ENCODE results near the gene TDRD9. TPM values are rescaled to one million over a fixed set of nuclear protein-coding genes. Genes with fewer than 3 reads are reported as not detected.
"Not testable (repeated sequence)": the region's sequence is repeated elsewhere in the genome, so short reads cannot be mapped to it uniquely, and the experiment has no call there.

The TDRD9 gene
- total RNA-seq, 2 experiments from 2014 or later = 1.1 to 1.2 TPM

DNA sequence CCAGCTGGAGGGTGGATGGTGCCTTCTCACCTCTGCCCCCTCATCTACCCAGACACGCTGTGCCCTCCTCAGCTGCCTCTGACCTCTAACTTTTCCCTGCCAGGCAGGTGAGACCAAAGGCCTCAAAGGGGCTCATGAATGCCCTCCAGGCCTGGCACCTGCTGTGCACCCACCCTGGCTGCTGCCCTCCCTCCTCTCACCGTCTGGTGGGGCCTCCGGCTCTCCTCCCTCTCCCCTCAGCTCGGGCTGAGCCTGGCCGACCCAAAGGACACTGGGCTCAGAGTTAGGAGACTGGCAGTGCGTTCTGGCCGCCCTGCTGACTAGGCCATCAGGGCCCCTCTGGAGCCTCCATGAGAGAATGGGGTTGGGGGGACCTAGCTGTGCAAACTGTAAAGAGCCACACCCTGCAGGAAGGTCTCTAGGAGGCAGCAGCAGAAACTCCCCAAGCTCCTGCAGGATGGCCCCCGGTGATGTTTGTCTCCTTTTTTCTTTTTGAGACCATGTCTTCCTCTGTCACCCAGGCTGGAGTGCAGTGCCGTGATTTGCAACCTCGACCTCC lies 40.6 kb upstream of the TDRD9 start:
- Mint-ChIP-seq H3K27ac (no peak overlapping the region), H3K27me3 (no peaks in the 10 kb centered on the region), H3K36me3 (no peaks in the 10 kb centered on the region), H3K4me3 (no peak overlapping the region), H3K9me3 (ENCODE audit: low read depth) (no peaks in the 10 kb centered on the region), H3K4me1 (no peaks in the 10 kb centered on the region)
- DNase-seq = no peak
- CTCF ChIA-PET = interaction anchor here (0.7 to 1.2 kb wide), 2 partner anchors 13 to 15 kb away, joined by 3 read pairs; no protein-coding TSS in a partner anchor
- no peak for ATAC-seq

DNA sequence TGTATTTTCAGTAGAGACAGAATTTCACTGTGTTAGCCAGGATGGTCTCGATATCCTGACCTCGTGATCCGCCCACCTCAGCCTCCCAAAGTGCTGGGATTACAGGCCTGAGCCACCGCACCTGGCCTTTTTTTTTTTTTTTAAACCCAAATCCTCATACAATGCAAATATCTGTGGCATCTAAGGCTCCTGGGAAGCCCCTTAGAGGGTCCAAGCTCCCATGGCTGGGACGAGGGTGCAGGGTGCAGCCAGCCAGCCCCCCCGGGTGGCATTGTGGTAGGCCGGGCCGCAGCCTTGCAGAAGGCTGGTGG lies 39.3 kb upstream of the TDRD9 start:
- CTCF ChIA-PET = interaction anchor here (1.0 kb wide), 1 partner anchor 12 kb away, joined by 3 read pairs; no protein-coding TSS in a partner anchor
- ATAC-seq; H3K27ac Mint-ChIP-seq; H3K4me3 Mint-ChIP-seq; H3K36me3 Mint-ChIP-seq; H3K9me3 Mint-ChIP-seq (ENCODE audit: low read depth); H3K27me3 Mint-ChIP-seq; H3K4me1 Mint-ChIP-seq; DNase-seq: not testable (repeated sequence)

DNA sequence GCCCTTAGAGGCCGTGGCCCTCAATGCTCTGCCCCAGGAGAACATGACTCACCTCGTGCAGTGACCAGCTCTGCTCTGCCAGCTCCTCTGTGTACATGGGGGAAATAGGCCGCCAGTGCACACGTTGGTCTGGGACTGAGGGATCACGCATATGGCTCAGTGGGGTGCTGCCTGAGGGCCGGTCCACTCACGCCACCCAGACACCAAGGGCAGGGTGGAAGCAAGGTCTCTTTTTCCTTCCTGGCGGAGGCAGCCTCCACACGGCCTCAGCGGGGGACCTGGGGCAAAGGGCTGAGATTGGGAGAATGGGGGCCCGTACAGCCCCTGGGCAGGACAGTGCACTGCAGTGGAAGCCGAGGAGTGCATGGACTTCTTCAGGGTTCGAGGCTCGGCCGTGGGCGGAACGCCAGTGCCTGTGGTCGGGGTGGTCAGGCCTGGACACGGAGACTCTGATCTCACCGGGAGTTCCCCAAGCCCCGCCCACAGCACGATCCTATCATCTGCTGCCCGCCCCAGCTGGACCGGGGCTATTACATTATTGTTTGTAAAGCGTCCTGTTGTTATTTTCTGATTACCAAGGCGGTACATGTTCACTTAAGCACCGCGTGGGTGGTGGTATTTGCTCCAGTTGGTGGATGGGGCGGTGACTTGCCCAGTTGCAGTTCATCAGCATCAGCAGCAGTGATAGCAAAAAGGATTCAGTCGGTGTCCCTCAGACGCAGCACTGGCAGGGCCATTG lies 38.8 kb upstream of the TDRD9 start:
- Mint-ChIP-seq H3K27ac (no peak overlapping the region), H3K4me1 (no peaks in the 10 kb centered on the region), H3K27me3 (no peaks in the 10 kb centered on the region), H3K4me3 (no peak overlapping the region), H3K36me3 (no peaks in the 10 kb centered on the region), H3K9me3 (ENCODE audit: low read depth) (no peaks in the 10 kb centered on the region)
- CTCF ChIA-PET = interaction anchor here (1.0 kb wide), 1 partner anchor 11 kb away, joined by 3 read pairs; no protein-coding TSS in a partner anchor
- DNase-seq (no peak), ATAC-seq (no peak)

DNA sequence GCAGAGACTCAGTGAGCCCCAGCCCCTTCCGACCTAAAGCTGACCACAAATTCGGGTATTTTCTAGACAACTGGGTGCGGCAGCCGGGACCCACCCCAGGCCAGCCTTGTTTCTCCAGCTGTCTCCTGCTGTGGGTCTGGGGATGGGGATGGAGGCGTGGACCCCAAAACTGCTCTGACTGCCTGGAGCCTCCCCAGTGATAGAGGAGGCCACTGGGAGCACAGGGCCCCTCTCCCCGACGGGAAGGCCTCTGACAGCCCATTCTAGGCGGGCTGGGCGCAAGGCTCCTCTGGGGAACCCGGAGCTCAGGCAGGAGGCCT lies 38.2 kb upstream of the TDRD9 start:
- no peak overlapping the region for H3K4me3 Mint-ChIP-seq
- H3K4me1 Mint-ChIP-seq = no peaks in the 10 kb centered on the region
- H3K9me3 Mint-ChIP-seq (ENCODE audit: low read depth) = no peaks in the 10 kb centered on the region
- ATAC-seq (no peak), DNase-seq (no peak)
- no peaks in the 10 kb centered on the region for H3K36me3 Mint-ChIP-seq
- H3K27me3 Mint-ChIP-seq = no peaks in the 10 kb centered on the region
- CTCF ChIA-PET = no interaction called here
- H3K27ac Mint-ChIP-seq = no peak overlapping the region

DNA sequence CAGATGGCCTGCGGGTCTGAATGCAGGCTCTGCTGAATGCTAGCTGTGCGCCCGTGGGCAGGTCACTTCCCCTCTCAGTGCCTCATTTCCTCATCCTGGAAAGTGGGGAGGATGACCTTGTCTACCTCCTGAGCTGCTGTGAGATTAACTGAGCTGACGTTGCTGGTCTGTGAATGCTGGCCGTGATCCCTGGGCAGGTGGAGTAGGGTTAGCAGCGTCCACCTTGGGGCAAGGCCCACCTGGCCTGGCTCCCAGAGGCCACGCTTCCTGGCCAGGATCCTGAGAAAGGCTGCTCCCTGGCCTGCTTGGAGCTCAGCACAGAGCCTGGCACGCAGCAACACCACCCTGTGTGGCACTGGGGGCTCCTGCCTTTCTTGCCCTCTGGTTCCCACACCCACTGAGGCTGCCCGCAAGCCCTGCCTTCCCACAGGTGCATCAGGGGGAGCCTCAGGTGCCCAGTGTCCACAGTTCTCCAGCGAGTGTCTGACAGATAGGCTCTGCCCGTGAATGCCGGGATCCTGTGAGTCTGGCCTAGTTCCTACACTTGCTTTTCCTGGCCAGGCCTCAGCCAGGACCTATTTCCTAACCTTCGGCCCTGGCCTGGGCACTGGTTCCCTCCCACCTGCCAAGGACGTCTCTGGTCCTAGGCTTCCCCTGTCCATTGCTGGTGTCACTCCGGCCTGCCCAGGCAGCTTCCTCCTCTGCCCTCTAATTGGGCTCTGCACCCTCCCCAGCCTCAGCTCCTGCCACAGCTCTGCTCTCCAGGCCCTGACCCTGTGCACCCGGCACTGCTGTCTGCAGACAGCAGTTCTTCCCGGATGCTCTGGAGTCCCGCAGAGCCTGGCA lies 37.2 kb upstream of the TDRD9 start:
- no peaks in the 10 kb centered on the region for H3K27me3 Mint-ChIP-seq
- CTCF ChIA-PET = no interaction called here
- H3K27ac Mint-ChIP-seq = no peak overlapping the region
- DNase-seq (no peak), ATAC-seq (no peak)
- H3K4me1 Mint-ChIP-seq = no peaks in the 10 kb centered on the region
- no peaks in the 10 kb centered on the region for H3K36me3 Mint-ChIP-seq
- H3K9me3 Mint-ChIP-seq (ENCODE audit: low read depth) = no peaks in the 10 kb centered on the region
- H3K4me3 Mint-ChIP-seq = no peak overlapping the region

DNA sequence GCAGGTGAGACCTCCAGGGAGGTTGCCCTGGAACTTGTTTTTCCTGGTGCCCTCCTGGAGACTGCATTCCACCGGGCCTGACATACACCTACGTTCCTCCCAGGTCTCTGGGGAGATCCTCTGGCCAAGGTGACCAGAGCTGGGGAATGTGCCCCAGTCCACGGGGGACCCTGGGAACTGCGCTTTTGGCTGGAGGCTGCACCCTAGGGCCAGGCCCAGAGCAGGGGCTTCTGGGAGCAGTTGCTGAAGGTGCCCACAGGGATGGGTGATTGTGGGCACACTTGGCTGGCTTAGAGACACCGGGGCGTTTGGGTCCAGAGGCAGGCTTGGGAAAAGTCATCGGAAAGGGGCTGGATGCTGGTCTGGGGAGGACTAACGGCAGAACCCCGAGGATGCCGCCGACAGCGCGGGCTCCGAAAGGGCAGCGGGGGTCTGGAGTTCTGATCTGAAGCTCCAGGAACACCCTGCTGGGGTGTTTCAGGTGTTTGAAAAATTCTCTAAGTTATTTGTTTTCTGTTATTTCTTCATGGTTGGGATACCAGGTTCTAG lies 36.5 kb upstream of the TDRD9 start:
- Mint-ChIP-seq H3K4me1 (no peaks in the 10 kb centered on the region), H3K27me3 (no peaks in the 10 kb centered on the region), H3K27ac (no peak overlapping the region), H3K36me3 (no peaks in the 10 kb centered on the region), H3K4me3 (no peak overlapping the region), H3K9me3 (ENCODE audit: low read depth) (peaks cover 3% of the 10 kb centered on the region)
- CTCF ChIA-PET = no interaction called here
- no peak for DNase-seq
- ATAC-seq = no peak

DNA sequence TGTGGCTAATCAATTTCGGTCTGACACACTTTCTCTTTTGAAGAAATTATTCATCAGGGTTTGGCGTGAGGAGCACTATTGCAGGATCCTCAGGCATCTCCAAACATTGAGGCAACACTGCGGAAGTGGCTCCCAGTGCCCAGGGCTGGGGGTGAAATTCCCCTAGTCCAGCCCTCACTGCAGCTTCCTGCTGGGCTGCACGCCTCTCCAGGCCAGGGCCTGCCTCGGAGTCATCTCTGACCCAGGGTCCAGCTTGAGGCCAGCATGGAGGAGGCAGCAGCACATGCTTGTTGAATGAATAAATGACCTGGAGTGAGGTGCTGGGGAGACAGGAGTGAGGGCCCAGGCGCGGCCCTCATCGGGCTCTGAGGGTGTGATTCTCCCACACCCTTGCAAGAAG lies 36.0 kb upstream of the TDRD9 start:
- DNase-seq (no peak), ATAC-seq (no peak)
- Mint-ChIP-seq H3K4me3 (no peak overlapping the region), H3K27ac (no peak overlapping the region), H3K4me1 (no peaks in the 10 kb centered on the region), H3K27me3 (no peaks in the 10 kb centered on the region), H3K9me3 (ENCODE audit: low read depth) (peaks cover 3% of the 10 kb centered on the region), H3K36me3 (no peaks in the 10 kb centered on the region)
- CTCF ChIA-PET = no interaction called here

DNA sequence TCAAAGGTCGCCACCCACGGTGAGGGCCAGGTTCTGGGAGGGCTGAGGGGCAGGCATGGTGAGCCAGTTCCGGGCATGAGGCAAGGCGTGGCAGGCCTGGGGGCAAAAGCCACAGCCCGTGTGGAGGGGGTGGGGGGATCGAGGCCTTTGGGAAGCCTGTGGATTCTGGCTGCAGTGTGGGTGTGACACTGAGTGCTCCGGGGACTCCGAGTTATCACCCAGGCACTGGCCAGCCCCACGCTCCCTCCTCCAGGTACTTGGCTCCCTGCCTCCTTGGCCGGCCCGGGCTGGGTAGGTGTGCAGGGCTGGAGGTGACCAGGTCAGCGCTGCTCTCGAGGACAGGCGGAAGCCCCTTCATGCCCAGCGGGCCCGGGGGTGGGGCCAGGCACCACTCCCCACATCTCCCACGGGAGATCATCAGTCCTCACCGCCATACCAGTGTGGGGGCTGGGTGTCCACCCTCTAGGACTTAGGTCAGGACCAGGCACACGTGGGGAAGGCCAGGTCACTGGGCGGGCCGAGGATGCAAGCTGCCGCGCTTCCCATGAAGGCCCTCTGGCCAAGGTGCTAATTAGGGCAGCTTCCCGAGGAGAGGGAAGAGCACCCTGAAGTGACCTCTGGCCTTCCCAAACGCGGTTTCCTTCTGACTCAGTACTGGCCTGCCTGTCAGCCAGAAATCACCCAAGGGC lies 34.1 kb upstream of the TDRD9 start:
- ATAC-seq (no peak), DNase-seq (no peak)
- no peak overlapping the region for H3K4me3 Mint-ChIP-seq
- no peaks in the 10 kb centered on the region for H3K27me3 Mint-ChIP-seq
- CTCF ChIA-PET = no interaction called here
- no peaks in the 10 kb centered on the region for H3K4me1 Mint-ChIP-seq
- H3K27ac Mint-ChIP-seq = no peak overlapping the region
- H3K36me3 Mint-ChIP-seq = no peaks in the 10 kb centered on the region
- peaks cover 3% of the 10 kb centered on the region for H3K9me3 Mint-ChIP-seq (ENCODE audit: low read depth)

DNA sequence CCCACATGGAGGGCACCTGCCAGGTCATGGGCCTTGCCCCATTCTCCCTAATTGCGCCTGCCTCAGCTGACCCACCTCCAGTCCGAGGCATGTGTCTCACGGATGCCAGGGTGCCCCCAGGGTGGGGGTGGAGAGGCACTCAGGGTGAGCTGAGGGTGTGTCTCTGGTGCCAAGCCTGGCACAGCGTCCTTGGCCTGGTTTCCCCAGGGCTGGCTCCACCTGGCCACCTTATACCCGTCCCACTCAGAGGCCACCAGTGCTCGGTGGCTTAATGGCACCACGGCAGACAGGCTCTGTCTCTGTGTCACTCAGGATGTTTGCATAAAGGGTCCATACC lies 33.6 kb upstream of the TDRD9 start:
- no peak for ATAC-seq
- no peaks in the 10 kb centered on the region for H3K4me1 Mint-ChIP-seq
- CTCF ChIA-PET = no interaction called here
- H3K27me3 Mint-ChIP-seq = no peaks in the 10 kb centered on the region
- no peak overlapping the region for H3K4me3 Mint-ChIP-seq
- no peak for DNase-seq
- H3K36me3 Mint-ChIP-seq = no peaks in the 10 kb centered on the region
- peaks cover 3% of the 10 kb centered on the region for H3K9me3 Mint-ChIP-seq (ENCODE audit: low read depth)
- no peak overlapping the region for H3K27ac Mint-ChIP-seq

DNA sequence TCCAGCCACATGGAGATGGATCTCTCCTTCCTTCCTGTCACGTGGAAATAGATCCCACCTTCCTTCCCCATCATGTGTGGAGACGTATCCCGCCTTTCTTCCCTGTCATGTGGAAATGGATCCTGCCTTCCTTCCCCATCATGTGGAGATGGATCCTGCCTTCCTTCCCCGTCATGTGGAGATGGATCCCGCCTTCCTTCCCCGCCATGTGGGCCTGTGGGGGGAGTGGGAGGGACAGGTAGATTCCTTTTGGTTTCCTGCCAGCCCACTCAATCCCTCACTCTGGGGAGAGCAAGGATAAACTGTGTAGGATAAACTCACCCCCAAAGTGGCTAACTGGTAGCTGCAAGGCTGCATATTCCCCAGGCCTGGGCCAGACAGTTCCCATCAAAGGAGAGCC lies 31.7 kb upstream of the TDRD9 start:
- peaks cover 3% of the 10 kb centered on the region for H3K9me3 Mint-ChIP-seq (ENCODE audit: low read depth)

DNA sequence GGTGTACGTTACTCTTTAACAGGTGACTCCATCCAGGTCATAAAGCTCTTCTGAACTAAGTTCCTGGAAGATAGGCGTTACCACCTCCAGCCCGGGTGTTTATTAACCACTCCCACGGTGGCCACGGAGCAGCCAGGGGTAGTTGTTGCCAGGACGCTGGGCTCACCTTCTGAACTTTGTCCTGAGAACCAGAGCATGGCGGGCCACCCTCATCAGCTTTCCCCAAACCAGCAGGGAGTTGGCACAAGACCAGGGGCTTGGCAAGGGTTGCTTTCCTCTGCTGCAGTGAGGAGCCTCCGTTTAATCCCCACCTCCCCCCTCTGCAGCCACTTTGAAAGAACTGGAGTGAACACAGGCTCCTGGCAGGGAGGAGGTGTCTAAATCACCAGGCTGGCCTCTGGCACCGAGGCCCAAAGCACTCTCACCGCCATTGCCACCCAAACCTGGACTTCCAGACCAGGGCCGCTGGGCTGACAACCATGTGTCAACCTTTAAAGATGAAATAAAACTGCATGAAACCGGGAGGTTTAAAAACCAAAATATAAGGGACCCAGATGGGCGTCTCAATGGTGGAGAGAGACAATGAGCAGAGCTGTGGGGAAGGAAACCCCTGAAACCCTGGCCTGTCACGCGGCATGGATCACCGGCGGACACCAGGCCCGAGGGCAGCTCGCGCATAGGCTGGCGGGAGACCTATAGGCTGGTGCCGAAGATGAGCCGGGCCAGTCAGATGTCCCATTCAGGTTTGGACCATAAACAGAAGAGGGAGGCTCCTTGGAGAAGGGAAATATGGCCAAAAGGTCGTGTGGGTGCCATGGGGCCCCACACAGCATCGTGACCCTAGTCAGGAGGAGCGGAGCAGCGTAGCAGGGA lies 30.9 kb upstream of the TDRD9 start:
- ATAC-seq = no peak
- Mint-ChIP-seq H3K4me3 (no peak overlapping the region), H3K27me3 (no peaks in the 10 kb centered on the region), H3K9me3 (ENCODE audit: low read depth) (peaks cover 3% of the 10 kb centered on the region), H3K36me3 (no peaks in the 10 kb centered on the region), H3K27ac (no peak overlapping the region), H3K4me1 (peaks cover 2% of the 10 kb centered on the region)
- no peak for DNase-seq
- CTCF ChIA-PET = interaction anchor here (0.5 to 0.7 kb wide), 2 partner anchors 23 kb away, joined by 3 to 4 read pairs; no protein-coding TSS in a partner anchor

More for the DNA sequence above, 31.7 kb upstream of the TDRD9 start:
- DNase-seq = no peak
- Mint-ChIP-seq H3K36me3 (no peaks in the 10 kb centered on the region), H3K4me1 (peaks cover 2% of the 10 kb centered on the region), H3K27me3 (no peaks in the 10 kb centered on the region), H3K4me3 (no peak overlapping the region), H3K27ac (no peak overlapping the region)
- CTCF ChIA-PET = no interaction called here
- ATAC-seq = no peak

DNA sequence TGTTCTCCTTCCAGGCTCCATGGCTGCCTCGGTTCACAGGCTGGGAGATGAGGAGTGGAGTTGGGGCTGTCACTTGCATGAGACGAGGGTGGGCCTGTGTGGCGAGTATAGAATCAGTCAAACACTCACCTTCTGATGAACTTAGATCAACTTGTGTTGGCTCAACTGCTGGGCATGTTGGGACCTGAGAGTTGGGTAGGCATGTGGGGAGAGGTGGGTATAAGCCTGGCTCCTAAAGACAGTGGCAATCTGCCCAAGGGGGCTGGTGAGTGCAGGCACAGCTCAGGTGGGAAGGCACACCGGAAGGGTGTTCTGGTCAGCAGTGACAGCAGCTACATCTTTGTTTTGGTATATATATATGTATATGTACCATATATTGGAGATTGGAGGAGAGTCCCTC lies 30.1 kb upstream of the TDRD9 start:
- Mint-ChIP-seq H3K27ac (no peak overlapping the region), H3K27me3 (no peaks in the 10 kb centered on the region), H3K36me3 (no peaks in the 10 kb centered on the region), H3K4me1 (peaks cover 2% of the 10 kb centered on the region), H3K4me3 (no peak overlapping the region), H3K9me3 (ENCODE audit: low read depth) (peaks cover 3% of the 10 kb centered on the region)
- ATAC-seq = no peak
- CTCF ChIA-PET = interaction anchor here (0.5 to 0.7 kb wide), 2 partner anchors 22 to 24 kb away, joined by 3 to 4 read pairs; no protein-coding TSS in a partner anchor
- no peak for DNase-seq

DNA sequence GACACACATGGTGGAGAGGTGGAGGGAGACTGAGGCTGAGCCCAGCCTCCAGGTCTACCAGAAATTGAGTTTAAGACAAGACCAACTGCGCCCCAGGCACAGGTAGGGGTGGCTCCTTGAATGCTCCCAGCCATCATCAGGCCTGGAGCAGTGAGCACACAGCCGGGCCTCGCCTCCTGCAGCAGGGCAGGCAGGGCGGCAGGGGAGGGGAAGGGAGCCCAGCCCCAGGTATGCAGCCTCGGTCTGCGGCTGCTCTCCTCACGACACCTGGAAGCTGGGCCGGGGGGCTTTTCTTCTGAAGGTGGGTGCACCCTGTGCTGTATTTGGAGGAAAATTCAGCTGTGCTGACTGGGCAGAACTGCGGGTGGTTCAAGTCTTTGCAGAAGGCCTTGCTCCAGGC lies 29.5 kb upstream of the TDRD9 start:
- Mint-ChIP-seq H3K4me1 (peaks cover 2% of the 10 kb centered on the region), H3K9me3 (ENCODE audit: low read depth) (peaks cover 3% of the 10 kb centered on the region), H3K4me3 (no peak overlapping the region), H3K36me3 (no peaks in the 10 kb centered on the region), H3K27me3 (no peaks in the 10 kb centered on the region), H3K27ac (no peak overlapping the region)
- no peak for ATAC-seq
- no peak for DNase-seq
- CTCF ChIA-PET = no interaction called here

Measured in activated CD8-positive, alpha-beta memory T cell treated with anti-CD3 and anti-CD28 coated beads, Interleukin-2, amount 10 ng/mL, durations not matched to agents 7 days and 5 days (primary cell).